RWPE1 (cell line): ENCODE data around the gene CDKN1C.

Source experiments
- CTCF ChIA-PET: fragments of 350-600 bp; sonication (Branson Sonifier 250); formaldehyde crosslinking; extraction: SDS; loops from one replicate; lab custom pipeline; 2021; lab: Yijun Ruan, JAX
- POLR2A ChIA-PET: fragments of 400-600 bp; formaldehyde crosslinking; extraction: SDS; loops from one replicate; lab custom pipeline; 2020; ENCODE audit warnings: antibody characterized with exemption; ENCODE audit not compliant: low non-redundant PET; lab: Yijun Ruan, JAX
- DNase-seq: peaks from one replicate; pipeline ENCODE4 v3.0.0; 2012; ENCODE audit warnings: low spot score
- H3K27ac ChIP-seq: fragments of 450-650 bp; 2 replicates; pipeline ENCODE4 v1.5.1; 2017
- TF ChIP-seq, protein P1 (sequence below): fragments of 450-650 bp; conservative IDR thresholded peaks from 2 replicates; pipeline ENCODE4 v1.5.1; 2017; ENCODE audit warnings: low read depth, mild to moderate bottlenecking

CDKN1C gene

DNA sequence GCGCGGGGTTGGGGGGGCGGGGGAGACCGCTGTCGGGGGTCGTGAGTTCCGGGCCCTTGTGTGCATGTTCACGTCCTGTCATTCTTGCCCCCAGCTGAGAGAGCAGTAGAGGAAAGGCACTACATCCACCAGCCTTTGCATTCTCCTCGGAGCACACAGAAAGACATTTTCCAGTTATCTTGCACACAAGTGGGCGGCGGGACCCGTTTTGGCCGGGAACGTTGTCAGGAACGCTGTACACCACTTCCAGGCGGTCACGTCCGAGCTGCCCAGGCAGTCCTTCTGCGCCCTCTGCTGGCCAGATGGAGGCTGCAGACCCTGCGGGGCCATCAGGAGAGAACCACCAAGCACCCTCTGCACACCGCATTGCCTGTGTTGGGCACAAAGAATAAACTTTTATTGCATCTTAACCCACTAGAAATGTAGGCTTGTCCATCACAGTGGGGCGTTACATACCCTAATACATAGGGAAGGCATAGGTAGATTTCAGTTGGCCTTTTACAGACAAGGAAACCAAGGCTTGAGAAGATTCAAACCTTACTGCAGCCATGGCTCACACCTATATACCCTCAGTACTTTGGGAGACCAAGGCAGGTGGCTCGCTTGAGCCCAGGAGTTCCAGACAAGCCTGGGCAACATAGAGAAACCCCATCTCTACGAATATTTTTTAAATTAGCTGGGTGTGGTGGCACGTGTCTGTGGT, 2.8 kb upstream of the CDKN1C start:
- peak; percentile 82 for DNase-seq
- TF ChIP-seq, protein P1, sequence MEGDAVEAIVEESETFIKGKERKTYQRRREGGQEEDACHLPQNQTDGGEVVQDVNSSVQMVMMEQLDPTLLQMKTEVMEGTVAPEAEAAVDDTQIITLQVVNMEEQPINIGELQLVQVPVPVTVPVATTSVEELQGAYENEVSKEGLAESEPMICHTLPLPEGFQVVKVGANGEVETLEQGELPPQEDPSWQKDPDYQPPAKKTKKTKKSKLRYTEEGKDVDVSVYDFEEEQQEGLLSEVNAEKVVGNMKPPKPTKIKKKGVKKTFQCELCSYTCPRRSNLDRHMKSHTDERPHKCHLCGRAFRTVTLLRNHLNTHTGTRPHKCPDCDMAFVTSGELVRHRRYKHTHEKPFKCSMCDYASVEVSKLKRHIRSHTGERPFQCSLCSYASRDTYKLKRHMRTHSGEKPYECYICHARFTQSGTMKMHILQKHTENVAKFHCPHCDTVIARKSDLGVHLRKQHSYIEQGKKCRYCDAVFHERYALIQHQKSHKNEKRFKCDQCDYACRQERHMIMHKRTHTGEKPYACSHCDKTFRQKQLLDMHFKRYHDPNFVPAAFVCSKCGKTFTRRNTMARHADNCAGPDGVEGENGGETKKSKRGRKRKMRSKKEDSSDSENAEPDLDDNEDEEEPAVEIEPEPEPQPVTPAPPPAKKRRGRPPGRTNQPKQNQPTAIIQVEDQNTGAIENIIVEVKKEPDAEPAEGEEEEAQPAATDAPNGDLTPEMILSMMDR, result peak; percentile 97
- ChIA-PET POLR2A (interaction anchor here (0.9 kb wide), 1 partner anchor 355 kb away, joined by 3 read pairs; no protein-coding TSS in a partner anchor), CTCF (interaction anchor here (0.6 to 12.4 kb wide), 14 partner anchors 10 to 463 kb away, joined by 3 to 324 read pairs (median 5); partner anchors contain the start of gene PHLDA2)
- H3K27ac ChIP-seq, result peak overlapping the region; percentile 94

DNA sequence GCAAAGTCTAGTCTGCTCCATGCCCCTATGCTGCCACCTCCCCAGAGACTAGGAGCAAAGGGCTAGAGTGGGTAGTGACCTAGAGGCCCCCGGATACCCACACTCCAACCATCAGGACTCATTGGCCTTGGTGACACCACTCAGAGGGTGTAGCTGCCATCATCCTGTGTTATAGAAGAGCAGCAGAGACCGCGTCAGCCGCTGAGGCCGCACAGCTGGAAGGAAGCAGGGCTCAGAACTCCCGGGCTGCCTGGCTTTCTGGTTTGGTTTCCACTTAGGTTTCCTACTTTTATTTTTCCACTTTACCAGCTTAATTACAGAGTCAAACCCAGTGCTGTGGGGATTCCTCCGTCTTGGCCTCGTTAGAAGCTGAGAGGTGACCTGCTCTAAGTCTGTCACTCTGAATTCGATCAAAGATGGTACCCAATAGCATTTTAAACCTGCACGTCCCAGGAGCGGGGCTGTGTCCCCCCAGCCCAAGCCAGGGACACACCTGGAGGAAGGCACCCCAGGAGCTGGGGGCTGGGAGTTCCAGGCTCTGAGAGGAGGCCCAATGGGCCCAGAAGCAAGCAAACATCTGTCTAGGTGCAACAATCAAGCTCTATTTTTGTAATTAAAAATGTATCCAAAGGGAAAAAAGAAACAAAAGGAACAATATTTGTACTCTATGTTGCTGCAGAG, 2.1 kb upstream of the CDKN1C start:
- peak overlapping the region; percentile 94 for H3K27ac ChIP-seq
- POLR2A ChIA-PET, result interaction anchor here (0.9 kb wide), 1 partner anchor 354 kb away, joined by 3 read pairs; no protein-coding TSS in a partner anchor
- CTCF ChIA-PET, result interaction anchor here (0.6 to 12.4 kb wide), 18 partner anchors 9 to 462 kb away, joined by 3 to 324 read pairs (median 4); partner anchors contain the start of gene PHLDA2
- no peak for DNase-seq
- TF ChIP-seq, protein P1, result no peak

DNA sequence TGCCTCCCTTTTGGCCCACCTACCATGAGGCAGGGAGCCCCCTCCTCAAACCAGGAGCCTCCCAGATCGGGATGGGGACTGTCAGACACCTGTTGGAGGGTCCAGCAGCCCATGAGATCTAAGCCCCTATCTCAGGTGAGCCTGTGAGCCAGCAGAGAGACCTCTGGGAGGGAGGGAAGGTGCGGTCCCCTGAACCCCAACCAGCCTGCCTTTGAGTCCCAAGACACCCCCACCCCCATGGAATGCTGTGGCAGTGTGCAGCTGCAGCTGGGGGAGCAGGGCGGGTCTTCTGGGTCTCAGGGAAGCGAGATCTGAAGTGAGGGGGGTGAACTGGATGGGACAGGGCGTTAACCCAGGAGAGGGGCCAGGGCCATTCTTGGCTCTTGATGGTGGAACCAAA, 1.4 kb upstream of the CDKN1C start:
- no peak for DNase-seq
- CTCF ChIA-PET, result interaction anchor here (0.5 to 12.4 kb wide), 5 partner anchors 9 to 354 kb away, joined by 3 to 324 read pairs (median 6); partner anchors contain the start of gene PHLDA2
- POLR2A ChIA-PET, result no interaction called here
- TF ChIP-seq, protein P1, result no peak
- peak overlapping the region; percentile 94 for H3K27ac ChIP-seq

GRCh38 chr11:2886191-2886894, 768 bp upstream of the CDKN1C start:
- DNase-seq, result no peak
- CTCF ChIA-PET, result interaction anchor here (0.6 to 12.4 kb wide), 2 partner anchors 219 to 353 kb away, joined by 3 to 324 read pairs; no protein-coding TSS in a partner anchor
- peak overlapping the region; percentile 67 for H3K27ac ChIP-seq
- POLR2A ChIA-PET, result no interaction called here
- TF ChIP-seq, protein P1, result no peak

DNA sequence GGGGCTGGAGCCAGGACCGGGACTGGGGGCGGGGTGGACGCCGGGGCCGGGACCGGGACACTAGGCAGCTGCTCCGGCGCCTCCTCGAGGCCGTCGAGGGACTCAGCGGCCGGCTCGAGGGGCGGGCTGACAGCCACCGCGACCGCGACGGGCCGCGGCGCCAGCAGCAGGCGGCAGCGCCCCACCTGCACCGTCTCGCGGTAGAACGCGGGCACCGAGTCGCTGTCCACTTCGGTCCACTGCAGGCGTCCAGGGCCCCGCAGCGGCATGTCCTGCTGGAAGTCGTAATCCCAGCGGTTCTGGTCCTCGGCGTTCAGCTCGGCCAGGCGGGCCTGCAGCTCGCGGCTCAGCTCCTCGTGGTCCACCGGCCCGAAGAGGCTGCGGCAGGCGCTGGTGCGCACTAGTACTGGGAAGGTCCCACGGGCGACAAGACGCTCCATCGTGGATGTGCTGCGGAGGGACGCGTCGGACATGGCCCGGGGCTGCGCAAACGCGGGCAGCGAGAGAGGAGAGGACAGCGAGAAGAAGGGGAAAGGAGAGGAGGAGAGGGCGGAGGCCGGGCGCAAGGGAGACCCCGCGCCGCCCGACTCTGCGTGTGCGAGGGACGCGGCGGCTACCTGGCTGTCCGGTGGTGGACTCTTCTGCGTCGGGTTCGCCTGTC, 428 bp downstream of the CDKN1C start:
- no peak for DNase-seq
- ChIA-PET POLR2A (interaction anchor here (0.8 kb wide), 1 partner anchor 48 kb away, joined by 3 read pairs; no protein-coding TSS in a partner anchor), CTCF (interaction anchor here (0.6 to 12.4 kb wide), 7 partner anchors 12 to 1123 kb away, joined by 3 to 324 read pairs (median 4); partner anchors contain the start of gene PHLDA2)

More for the DNA sequence above, 428 bp downstream of the CDKN1C start:
- TF ChIP-seq, protein P1, result peak; percentile 63
- H3K27ac ChIP-seq, result peak overlapping the region; percentile 67
